NCI-H1048 (cell line): ENCODE measurements around the gene TRAK2.
A peak's percentile ranks its signal among the peaks of the same experiment; 100 is the strongest.
"Not testable (repeated sequence)": the region's sequence is repeated elsewhere in the genome, so short reads cannot be mapped to it uniquely, and the experiment has no call there.

ENCODE experiments used
- DNase-seq: peaks from one replicate; lab custom pipeline; 2025; lab: John Stamatoyannopoulos, UW

Gene TRAK2

GRCh38 chr2:201414099-201415023 lies 36.9 kb downstream of the TRAK2 start:
- no peak for DNase-seq

- no peak for DNase-seq
Observed at GRCh38 chr2:201413552-201413951, 37.7 kb downstream of the TRAK2 start.

- DNase-seq, result no peak
Observed at GRCh38 chr2:201413143-201413542, 38.1 kb downstream of the TRAK2 start.

GRCh38 chr2:201411421-201411820 lies 39.8 kb downstream of the TRAK2 start:
- no peak for DNase-seq

- DNase-seq, result no peak
Observed at GRCh38 chr2:201408931-201409330, 42.3 kb downstream of the TRAK2 start.

- DNase-seq, result no peak
Observed at GRCh38 chr2:201407265-201407664, 44.0 kb downstream of the TRAK2 start.

- DNase-seq, result peak; percentile 66
Observed at GRCh38 chr2:201406077-201406662, 45.1 kb downstream of the TRAK2 start.

GRCh38 chr2:201404699-201405280 lies 46.5 kb downstream of the TRAK2 start:
- DNase-seq, result no peak

GRCh38 chr2:201403880-201404279 lies 47.4 kb downstream of the TRAK2 start:
- no peak for DNase-seq

GRCh38 chr2:201402651-201403562 lies 48.4 kb downstream of the TRAK2 start:
- DNase-seq, result no peak

GRCh38 chr2:201401815-201402214 lies 49.4 kb downstream of the TRAK2 start:
- DNase-seq, result no peak

- DNase-seq, result no peak
Observed at GRCh38 chr2:201396595-201396994, 54.7 kb downstream of the TRAK2 start.

- no peak for DNase-seq
Observed at GRCh38 chr2:201383136-201383535, 68.1 kb downstream of the TRAK2 start.

GRCh38 chr2:201378496-201379397 lies 72.5 kb downstream of the TRAK2 start:
- no peak for DNase-seq

- DNase-seq, result no peak
Observed at GRCh38 chr2:201377218-201377617, 74.0 kb downstream of the TRAK2 start.

GRCh38 chr2:201369775-201370174 lies 81.5 kb downstream of the TRAK2 start:
- DNase-seq, result no peak

GRCh38 chr2:201369318-201369717 lies 81.9 kb downstream of the TRAK2 start:
- DNase-seq, result not testable (repeated sequence)

GRCh38 chr2:201366146-201366545 lies 85.1 kb downstream of the TRAK2 start:
- no peak for DNase-seq

GRCh38 chr2:201363857-201364560 lies 87.2 kb downstream of the TRAK2 start:
- no peak for DNase-seq

GRCh38 chr2:201362396-201362795 lies 88.9 kb downstream of the TRAK2 start:
- DNase-seq, result no peak
